DND-41 (cell line): ENCODE measurements around the gene ANKDD1A.
A peak's percentile ranks its signal among the peaks of the same experiment; 100 is the strongest.

ENCODE experiments used
- ATAC-seq: fragments of 200-7000 bp; cut with Tn5 transposase; 3 replicates; pipeline ENCODE4 v1.9.1; 2021; ENCODE audit warnings: low read depth; ENCODE audit not compliant: insufficient read depth
- DNase-seq: peaks from one replicate; pipeline ENCODE4 v3.0.0-alpha.2; 2020
- H2AFZ ChIP-seq: 2 replicates; pipeline ENCODE4 v1.6.0; 2012; ENCODE audit warnings: low read depth, low read length
- H3K27ac ChIP-seq: 2 replicates; pipeline ENCODE4 v1.5.1; 2012; ENCODE audit warnings: low read length, inconsistent platforms
- H3K27me3 ChIP-seq: fragments of 200-600 bp; sonication (generic); 2 replicates; pipeline ENCODE4 v1.6.0; 2012; ENCODE audit warnings: low read length, mild to moderate bottlenecking, inconsistent platforms; ENCODE audit not compliant: insufficient read depth, poor library complexity
- H3K36me3 ChIP-seq: 2 replicates; pipeline ENCODE4 v1.5.1; 2012; ENCODE audit warnings: low read length, inconsistent platforms; ENCODE audit not compliant: insufficient read depth
- H3K4me1 ChIP-seq: 2 replicates; pipeline ENCODE4 v1.5.1; 2012; ENCODE audit warnings: mild to moderate bottlenecking, low read length; ENCODE audit not compliant: insufficient read depth
- H3K4me2 ChIP-seq: 2 replicates; pipeline ENCODE4 v1.6.0; 2012; ENCODE audit warnings: mild to moderate bottlenecking, moderate library complexity, low read length, inconsistent platforms; ENCODE audit not compliant: insufficient read depth
- H3K4me3 ChIP-seq, 2 experiments: fragments of 200-600 bp in 1 of 2; shearing (Covaris generic) in 1 of 2; 2 replicates each; pipeline ENCODE4 v1.5.1; 2012 to 2016; ENCODE audit warnings: inconsistent platforms in 2 of 2, low read length in 2 of 2, mild to moderate bottlenecking in 2 of 2, low read depth in 1 of 2, moderate library complexity in 1 of 2
- H3K79me2 ChIP-seq: 2 replicates; pipeline ENCODE4 v1.6.0; 2012; ENCODE audit warnings: low read length, inconsistent platforms; ENCODE audit not compliant: insufficient read depth
- H3K9ac ChIP-seq: 2 replicates; pipeline ENCODE4 v1.6.0; 2012; ENCODE audit warnings: low read depth, mild to moderate bottlenecking, inconsistent platforms, low read length, moderate library complexity
- H3K9me3 ChIP-seq: 2 replicates; pipeline ENCODE4 v1.5.1; 2012; ENCODE audit warnings: low read length, moderate library complexity, mild to moderate bottlenecking, inconsistent platforms; ENCODE audit not compliant: insufficient read depth, severe bottlenecking
- H4K20me1 ChIP-seq: 2 replicates; pipeline ENCODE4 v1.6.0; 2012; ENCODE audit warnings: low read length; ENCODE audit not compliant: insufficient read depth
- EZH2 ChIP-seq: IDR thresholded peaks from 3 replicates; pipeline ENCODE4 v1.6.1; 2012; ENCODE audit warnings: borderline replicate concordance, low read depth, mild to moderate bottlenecking, moderate library complexity, low read length, inconsistent platforms; ENCODE audit not compliant: severe bottlenecking
- TF ChIP-seq, protein P1 (sequence below): IDR thresholded peaks from 2 replicates; pipeline ENCODE4 v1.5.1; 2012; ENCODE audit warnings: borderline replicate concordance, low read length, moderate library complexity, mild to moderate bottlenecking; ENCODE audit not compliant: poor library complexity, severe bottlenecking; ENCODE audit errors: extremely low read depth

ANKDD1A gene

DNA sequence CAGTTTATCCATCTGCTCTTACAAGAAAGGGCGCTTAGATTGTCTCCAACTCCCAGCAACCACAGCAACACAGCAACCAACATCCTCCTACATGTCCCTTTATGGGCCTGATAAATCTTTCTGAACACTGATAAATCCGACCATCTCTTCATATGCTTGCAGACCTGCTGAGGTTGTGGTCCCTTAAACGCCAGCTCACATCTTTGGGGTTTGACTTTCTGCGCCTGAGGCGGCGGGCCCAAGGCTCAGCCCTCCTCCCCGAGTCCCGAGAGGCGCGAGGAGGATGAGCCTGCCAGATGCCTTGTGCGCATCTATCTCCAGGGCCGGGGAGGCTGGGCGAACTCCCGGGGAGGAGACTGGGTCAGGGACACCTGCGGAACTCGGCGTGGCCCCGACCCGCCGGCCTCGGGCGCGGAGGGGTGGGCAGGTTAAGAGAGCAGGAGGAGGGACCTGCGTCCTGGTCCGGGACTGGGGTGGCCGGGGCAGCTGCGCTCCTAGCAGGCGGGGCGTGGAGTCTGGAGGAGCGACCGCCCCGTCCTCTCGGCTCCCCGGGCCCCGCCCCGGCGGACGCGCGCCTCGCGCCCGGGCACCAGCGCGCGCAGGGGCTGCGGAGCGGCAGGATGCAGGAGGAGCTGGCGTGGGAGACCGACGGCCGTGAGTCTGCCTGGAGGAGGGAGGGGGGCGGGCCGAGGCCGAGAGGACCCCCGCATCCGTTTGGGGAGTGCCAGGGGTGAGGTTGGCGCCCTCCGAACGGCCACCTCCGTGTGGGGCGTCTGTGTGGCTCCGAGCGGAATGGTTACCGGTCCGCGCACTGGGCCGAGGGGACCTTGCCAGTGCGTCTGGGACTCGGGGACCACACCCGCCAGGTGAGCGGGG, at the start of gene ANKDD1A:
Gene ANKDD1A (plus strand): TSS at position 592 of the 876 bp plus-strand sequence. CDS start 29 bp downstream, at position 621.
- H3K4me1 ChIP-seq: peaks cover 23% of the 10 kb centered on the region
- H3K79me2 ChIP-seq: no peaks in the 10 kb centered on the region
- H4K20me1 ChIP-seq: no peaks in the 10 kb centered on the region
- H3K27ac ChIP-seq: no peak within 1 kb of the TSS
- peak within 1 kb of the TSS; percentile 73 for H2AFZ ChIP-seq
- H3K4me3 ChIP-seq: peak within 1 kb of the TSS; percentile 27 to 71; a peak in 3 of 4 replicates
- no peak for TF ChIP-seq EZH2
- TF ChIP-seq, protein P1, sequence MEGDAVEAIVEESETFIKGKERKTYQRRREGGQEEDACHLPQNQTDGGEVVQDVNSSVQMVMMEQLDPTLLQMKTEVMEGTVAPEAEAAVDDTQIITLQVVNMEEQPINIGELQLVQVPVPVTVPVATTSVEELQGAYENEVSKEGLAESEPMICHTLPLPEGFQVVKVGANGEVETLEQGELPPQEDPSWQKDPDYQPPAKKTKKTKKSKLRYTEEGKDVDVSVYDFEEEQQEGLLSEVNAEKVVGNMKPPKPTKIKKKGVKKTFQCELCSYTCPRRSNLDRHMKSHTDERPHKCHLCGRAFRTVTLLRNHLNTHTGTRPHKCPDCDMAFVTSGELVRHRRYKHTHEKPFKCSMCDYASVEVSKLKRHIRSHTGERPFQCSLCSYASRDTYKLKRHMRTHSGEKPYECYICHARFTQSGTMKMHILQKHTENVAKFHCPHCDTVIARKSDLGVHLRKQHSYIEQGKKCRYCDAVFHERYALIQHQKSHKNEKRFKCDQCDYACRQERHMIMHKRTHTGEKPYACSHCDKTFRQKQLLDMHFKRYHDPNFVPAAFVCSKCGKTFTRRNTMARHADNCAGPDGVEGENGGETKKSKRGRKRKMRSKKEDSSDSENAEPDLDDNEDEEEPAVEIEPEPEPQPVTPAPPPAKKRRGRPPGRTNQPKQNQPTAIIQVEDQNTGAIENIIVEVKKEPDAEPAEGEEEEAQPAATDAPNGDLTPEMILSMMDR: no peak
- H3K4me2 ChIP-seq: peak within 1 kb of the TSS; percentile 87
- H3K9me3 ChIP-seq: no peaks in the 10 kb centered on the region
- ATAC-seq (peak; percentile 89), DNase-seq (peak; percentile 73)
- H3K36me3 ChIP-seq: no peaks in the 10 kb centered on the region
- no peaks in the 10 kb centered on the region for H3K27me3 ChIP-seq
- peak within 1 kb of the TSS; percentile 54 for H3K9ac ChIP-seq

DNA sequence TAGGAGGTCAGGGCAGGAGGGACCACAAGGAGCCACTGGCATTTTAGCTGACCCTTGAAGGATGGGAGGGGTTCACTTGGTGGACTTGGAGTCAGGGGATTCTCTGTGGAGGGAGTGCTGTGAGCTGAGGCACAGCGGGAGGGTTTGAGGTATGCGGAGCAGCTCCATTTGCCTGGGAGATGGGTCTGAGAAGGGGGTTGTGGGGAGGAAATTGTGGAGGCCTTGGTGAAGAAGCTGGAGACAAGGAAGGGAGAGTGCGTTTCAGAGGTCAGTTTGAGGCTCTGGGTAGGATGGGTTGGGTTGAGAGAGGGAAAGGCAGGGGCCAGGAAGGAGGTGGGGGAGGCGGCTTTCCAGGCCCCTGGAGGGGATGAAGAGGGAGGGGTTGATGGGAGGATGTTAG, 49.7 kb upstream of the ANKDD1A start:
- DNase-seq (no peak), ATAC-seq (no peak)
- H3K36me3 ChIP-seq: peaks cover 27% of the 10 kb centered on the region
- TF ChIP-seq, protein P1: no peak
- TF ChIP-seq EZH2: no peak
- H3K4me2 ChIP-seq: no peak overlapping the region
- no peak overlapping the region for H3K27ac ChIP-seq
- H3K9me3 ChIP-seq: no peaks in the 10 kb centered on the region
- no peaks in the 10 kb centered on the region for H3K27me3 ChIP-seq
- 0 out of 2 replicates have a peak, but pooled peaks cover 4% of the 10 kb centered on the region for H4K20me1 ChIP-seq
- H3K4me1 ChIP-seq: no peaks in the 10 kb centered on the region
- no peaks in the 10 kb centered on the region for H3K79me2 ChIP-seq
- H3K4me3 ChIP-seq: no peak overlapping the region
- no peak overlapping the region for H2AFZ ChIP-seq
- H3K9ac ChIP-seq: no peak overlapping the region

DNA sequence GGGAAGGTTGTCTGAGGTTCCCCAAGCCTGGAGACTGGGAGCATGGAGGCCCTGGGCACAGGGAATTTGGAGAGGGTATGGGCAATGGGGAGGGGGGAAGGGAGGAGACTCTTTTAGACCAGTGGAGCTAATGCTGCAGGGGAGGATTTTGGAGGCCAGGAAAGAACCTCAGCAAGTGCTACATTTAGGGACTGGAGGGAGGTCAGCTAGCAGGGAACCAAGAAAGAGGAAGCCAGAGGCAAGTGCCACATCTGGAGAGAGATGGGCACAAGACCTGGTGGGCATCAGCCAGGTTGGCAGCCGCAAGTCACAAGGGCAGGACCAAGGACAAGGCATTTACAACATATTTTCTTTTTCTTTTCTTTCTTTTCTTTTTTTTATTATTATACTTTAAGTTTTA, 49.3 kb upstream of the ANKDD1A start:
- 0 out of 2 replicates have a peak, but pooled peaks cover 4% of the 10 kb centered on the region for H4K20me1 ChIP-seq
- no peaks in the 10 kb centered on the region for H3K79me2 ChIP-seq
- H3K27me3 ChIP-seq: no peaks in the 10 kb centered on the region
- no peaks in the 10 kb centered on the region for H3K9me3 ChIP-seq
- TF ChIP-seq EZH2: no peak
- TF ChIP-seq, protein P1: no peak
- no peaks in the 10 kb centered on the region for H3K4me1 ChIP-seq
- peaks cover 26% of the 10 kb centered on the region for H3K36me3 ChIP-seq
- DNase-seq: no peak
- no peak overlapping the region for H3K27ac ChIP-seq
- H3K4me2 ChIP-seq: no peak overlapping the region
- no peak overlapping the region for H3K9ac ChIP-seq
- H2AFZ ChIP-seq: no peak overlapping the region
- H3K4me3 ChIP-seq: no peak overlapping the region
- no peak for ATAC-seq
